Thyroid gland (tissue), 4 donors: Measurements from ENCODE around the gene SERINC1. TPM values are rescaled to one million over a fixed set of nuclear protein-coding genes. Genes with fewer than 3 reads are reported as not detected.

Experiments used
- DNase-seq, 2 donors: peaks; one replicate each; pipeline ENCODE4 v3.0.0-alpha.2; 2019
- H3K27ac ChIP-seq, 3 donors: fragments of 200-600 bp; sonication (generic); 1 replicate in 2 of 3; 2 replicates in 1 of 3; pipeline ENCODE4 v1.5.1; 2016 to 2019; ENCODE audit warnings: mild to moderate bottlenecking in 1 of 3, moderate library complexity in 1 of 3
- H3K27me3 ChIP-seq: fragments of 200-600 bp; sonication (generic); one replicate; pipeline ENCODE4 v1.5.1; 2019
- H3K36me3 ChIP-seq, 2 donors: fragments of 200-600 bp; sonication (generic); one replicate each; pipeline ENCODE4 v1.5.1; 2016 to 2019
- H3K4me1 ChIP-seq, 2 donors: fragments of 200-600 bp; sonication (generic); one replicate each; pipeline ENCODE4 v1.5.1; 2017 to 2019
- H3K4me3 ChIP-seq, 3 donors: fragments of 200-600 bp; sonication (generic); replicated peaks in 1 of 3; 1 replicate in 2 of 3; 2 replicates in 1 of 3; pipeline ENCODE4 v1.5.1; 2016; ENCODE audit warnings: mild to moderate bottlenecking in 1 of 3
- H3K9me3 ChIP-seq: fragments of 200-600 bp; sonication (generic); one replicate; pipeline ENCODE4 v1.5.1; 2017
- CTCF ChIP-seq, 6 experiments: fragments of 200-600 bp in 3 of 6; fragments of 450-650 bp in 3 of 6; sonication (generic) in 3 of 6; IDR thresholded peaks; one replicate each; pipeline ENCODE4 v1.5.1; 2016 to 2019; ENCODE audit warnings: antibody characterized with exemption in 6 of 6, mild to moderate bottlenecking in 2 of 6, inconsistent platforms in 1 of 6, moderate library complexity in 1 of 6
- POLR2A ChIP-seq, 2 donors: fragments of 450-650 bp; IDR thresholded peaks; one replicate each; pipeline ENCODE4 v1.6.1; 2017; ENCODE audit warnings: antibody characterized with exemption in 2 of 2, mild to moderate bottlenecking in 2 of 2, moderate library complexity in 1 of 2
- whole genome bisulfite sequencing, 2 donors: methylation state at CpG; one replicate each; pipeline ENCODE4 v1.1.5; 2017; 5-methylcytosine and 5-hydroxymethylcytosine counted together
- intact Hi-C: fragments of 100-400 bp; cut with DNase I; formaldehyde crosslinking; loops from one replicate; pipeline ENCODE4 v1.15.1; 2023
- total RNA-seq, 4 donors: library from RNA; depleted of rRNA; stranded (reverse); fragments of >200 nt; gene quantifications; one replicate each; pipeline ENCODE4 v1.2.3, GENCODE V29; 2016

Gene SERINC1
- total RNA-seq, 4 donors from 2014 or later, result 241 to 365 (median 292) TPM

- Histone ChIP-seq H3K9me3 (no peaks in the 10 kb centered on the region), H3K36me3 (peaks cover 0 to 12% of the 10 kb centered on the region in 2 donors), H3K27ac (no peak overlapping the region), H3K27me3 (no peaks in the 10 kb centered on the region), H3K4me3 (no peak overlapping the region), H3K4me1 (no peaks in the 10 kb centered on the region)
- TF ChIP-seq POLR2A (IDR thresholded peaks at IDR 0.05) (no peak), CTCF (IDR thresholded peaks at IDR 0.05) (no peak)
- intact Hi-C loops, result no loop called here
- WGBS, 2 donors, result 95 to 96% methylated on average over 1 of the region's 1 CpG
- DNase-seq, result no peak
Measured at GRCh38 chr6:122416825-122417224, 54.8 kb downstream of the SERINC1 start.

DNA sequence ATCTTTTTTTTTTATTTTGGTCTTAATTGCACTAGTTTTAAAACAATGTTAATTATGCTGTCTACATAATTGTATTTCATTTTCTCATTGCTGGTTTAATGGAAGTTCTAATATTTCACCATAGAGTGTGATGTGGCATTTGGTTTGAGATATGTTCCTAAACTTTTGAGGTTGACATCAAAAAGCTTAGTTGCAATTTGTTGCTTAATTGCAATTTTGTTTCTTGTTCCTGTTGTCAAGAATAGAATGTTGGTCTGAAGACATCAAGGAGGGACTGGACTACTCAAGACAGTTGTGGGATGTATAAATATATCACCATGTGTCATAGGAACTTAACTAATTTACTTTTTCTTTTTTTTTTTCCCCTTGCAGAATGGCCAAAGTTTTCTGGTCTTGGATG, 59.6 kb downstream of the SERINC1 start:
- intact Hi-C loops, result no loop called here
- Histone ChIP-seq H3K4me1 (no peaks in the 10 kb centered on the region), H3K36me3 (peaks cover 0 to 4% of the 10 kb centered on the region in 2 donors), H3K27ac (no peak overlapping the region), H3K27me3 (no peaks in the 10 kb centered on the region), H3K9me3 (no peaks in the 10 kb centered on the region), H3K4me3 (no peak overlapping the region)
- no peak for DNase-seq
- TF ChIP-seq CTCF (IDR thresholded peaks at IDR 0.05) (no peak), POLR2A (IDR thresholded peaks at IDR 0.05) (no peak)

- WGBS, 2 donors, result 75 to 85% methylated on average over 6 of the region's 6 CpGs
- Histone ChIP-seq H3K4me3 (no peak overlapping the region), H3K4me1 (no peaks in the 10 kb centered on the region), H3K27ac (no peak overlapping the region), H3K9me3 (no peaks in the 10 kb centered on the region), H3K27me3 (no peaks in the 10 kb centered on the region), H3K36me3 (peaks cover 0 to 4% of the 10 kb centered on the region in 2 donors)
- TF ChIP-seq POLR2A (IDR thresholded peaks at IDR 0.05) (no peak), CTCF (IDR thresholded peaks at IDR 0.05) (no peak)
- DNase-seq, result no peak
- intact Hi-C loops, result loop anchor here (10.0 kb wide), 1 partner anchor 46 kb away; no protein-coding TSS in a partner anchor
Measured at GRCh38 chr6:122408702-122409458, 62.7 kb downstream of the SERINC1 start.

- no peak for TF ChIP-seq POLR2A (IDR thresholded peaks at IDR 0.05)
- TF ChIP-seq CTCF (IDR thresholded peaks at IDR 0.05), result no peak
- WGBS, 2 donors, result 90 to 96% methylated on average over 1 of the region's 1 CpG
- DNase-seq, result no peak
- H3K9me3 ChIP-seq, result no peaks in the 10 kb centered on the region
- H3K27me3 ChIP-seq, result no peaks in the 10 kb centered on the region
- intact Hi-C loops, result loop anchor here (10.0 kb wide), 1 partner anchor 47 kb away; no protein-coding TSS in a partner anchor
- peaks cover 0 to 4% of the 10 kb centered on the region in 2 donors for H3K36me3 ChIP-seq
- H3K4me3 ChIP-seq, result no peak overlapping the region
- H3K4me1 ChIP-seq, result no peaks in the 10 kb centered on the region
- no peak overlapping the region for H3K27ac ChIP-seq
Measured at GRCh38 chr6:122408240-122408639, 63.4 kb downstream of the SERINC1 start.

DNA sequence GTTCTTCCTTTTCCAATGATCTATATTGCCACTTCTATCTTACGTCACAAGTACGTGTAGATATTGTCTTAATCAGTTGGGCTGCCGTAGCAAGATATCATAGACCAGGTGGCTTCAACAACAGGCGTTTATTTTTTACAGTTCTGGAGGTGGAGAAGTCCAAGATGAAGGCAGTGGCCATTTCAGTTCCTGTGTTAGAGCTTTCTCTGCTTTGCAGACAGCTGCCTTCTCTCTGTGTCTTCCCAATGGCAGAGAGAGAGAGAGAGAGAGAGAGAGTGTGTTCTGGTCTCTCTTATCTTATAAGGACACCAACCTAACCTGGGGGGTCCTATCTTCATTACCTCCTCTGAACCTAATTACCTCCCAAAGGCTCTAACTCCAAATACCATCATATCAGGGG, 63.9 kb downstream of the SERINC1 start:
- WGBS, 2 donors, result 75 to 96% methylated on average over 4 of the region's 4 CpGs
- no peaks in the 10 kb centered on the region for H3K27me3 ChIP-seq
- no peaks in the 10 kb centered on the region for H3K4me1 ChIP-seq
- intact Hi-C loops, result loop anchor here (10.0 kb wide), 1 partner anchor 47 kb away; no protein-coding TSS in a partner anchor
- no peak overlapping the region for H3K4me3 ChIP-seq
- no peak for DNase-seq
- TF ChIP-seq CTCF (IDR thresholded peaks at IDR 0.05), result no peak
- TF ChIP-seq POLR2A (IDR thresholded peaks at IDR 0.05), result no peak
- no peaks in the 10 kb centered on the region for H3K9me3 ChIP-seq
- H3K27ac ChIP-seq, result no peak overlapping the region
- H3K36me3 ChIP-seq, result peaks cover 0 to under 1% of the 10 kb centered on the region in 2 donors
